Kidney capillary endothelial cell (primary cell): ENCODE results near the gene PKHD1.
"Not testable (repeated sequence)": the region's sequence is repeated elsewhere in the genome, so short reads cannot be mapped to it uniquely, and the experiment has no call there.

Experiments used
- DNase-seq: peaks from one replicate; pipeline ENCODE4 v3.0.0-alpha.2; 2018; ENCODE audit warnings: low spot score

PKHD1 gene

GRCh38 chr6:51854876-51855275, 232.5 kb downstream of the PKHD1 start:
- DNase-seq = no peak

- DNase-seq = no peak
Measured at GRCh38 chr6:51854347-51854746, 233.1 kb downstream of the PKHD1 start.

GRCh38 chr6:51853109-51853508, 234.3 kb downstream of the PKHD1 start:
- not testable (repeated sequence) for DNase-seq

GRCh38 chr6:51846531-51846930, 240.9 kb downstream of the PKHD1 start:
- no peak for DNase-seq

- DNase-seq = no peak
Measured at GRCh38 chr6:51844336-51844735, 243.1 kb downstream of the PKHD1 start.

- no peak for DNase-seq
Measured at GRCh38 chr6:51843456-51844056, 243.9 kb downstream of the PKHD1 start.

GRCh38 chr6:51842804-51843378, 244.5 kb downstream of the PKHD1 start:
- no peak for DNase-seq

GRCh38 chr6:51842061-51842803, 245.2 kb downstream of the PKHD1 start:
- no peak for DNase-seq

- DNase-seq = no peak
Measured at GRCh38 chr6:51841626-51842025, 245.8 kb downstream of the PKHD1 start.

GRCh38 chr6:51839726-51840374, 247.6 kb downstream of the PKHD1 start:
- no peak for DNase-seq

GRCh38 chr6:51830666-51831065, 256.7 kb downstream of the PKHD1 start:
- DNase-seq = no peak

- no peak for DNase-seq
Measured at GRCh38 chr6:51827580-51827979, 259.8 kb downstream of the PKHD1 start.

GRCh38 chr6:51824940-51825339, 262.5 kb downstream of the PKHD1 start:
- DNase-seq = no peak

GRCh38 chr6:51820555-51820954, 266.9 kb downstream of the PKHD1 start:
- DNase-seq = no peak

- no peak for DNase-seq
Measured at GRCh38 chr6:51818520-51819022, 268.8 kb downstream of the PKHD1 start.

- DNase-seq = no peak
Measured at GRCh38 chr6:51817832-51818231, 269.6 kb downstream of the PKHD1 start.

- no peak for DNase-seq
Measured at GRCh38 chr6:51814418-51814817, 273.0 kb downstream of the PKHD1 start.

GRCh38 chr6:51813904-51814303, 273.5 kb downstream of the PKHD1 start:
- no peak for DNase-seq

GRCh38 chr6:51812231-51812630, 275.2 kb downstream of the PKHD1 start:
- no peak for DNase-seq

- no peak for DNase-seq
Measured at GRCh38 chr6:51805517-51805916, 281.9 kb downstream of the PKHD1 start.

GRCh38 chr6:51800603-51801002, 286.8 kb downstream of the PKHD1 start:
- DNase-seq = no peak

- DNase-seq = no peak
Measured at GRCh38 chr6:51793393-51793792, 294.0 kb downstream of the PKHD1 start.
